OCI-LY1 (cell line): Measurements from ENCODE around the gene FNDC4.

Source experiments
- CTCF ChIP-seq: fragments of 200-600 bp; sonication (generic), shearing (Covaris generic); IDR thresholded peaks from 2 replicates; pipeline ENCODE4 v1.5.1; 2017; ENCODE audit warnings: mild to moderate bottlenecking, antibody characterized with exemption, low read length, moderate library complexity, mixed read lengths
- EZH2 ChIP-seq: fragments of 200-600 bp; sonication (generic), shearing (Covaris generic); IDR thresholded peaks from 2 replicates; pipeline ENCODE4 v1.8.0; 2017; ENCODE audit warnings: borderline replicate concordance, mixed run types, mild to moderate bottlenecking, antibody characterized with exemption, low read length, moderate library complexity, mixed read lengths

GRCh38 chr2:27451095-27451494, 43.9 kb downstream of the FNDC4 start:
- TF ChIP-seq CTCF, result no peak
- no peak for TF ChIP-seq EZH2
